Measurements from ENCODE around the gene VAMP4.
"Not testable (repeated sequence)": the region's sequence is repeated elsewhere in the genome, so short reads cannot be mapped to it uniquely, and the experiment has no call there.

VAMP4 gene

GRCh38 chr1:171693541-171693940, 48.3 kb downstream of the VAMP4 start:
- not testable (repeated sequence) for DNase-seq

GRCh38 chr1:171683870-171684269, 58.0 kb downstream of the VAMP4 start:
- DNase-seq, result no peak

- DNase-seq, result no peak
These were observed 61.5 kb downstream of the VAMP4 start for GRCh38 chr1:171680339-171680738.

- DNase-seq, result no peak
These were observed 65.0 kb downstream of the VAMP4 start for GRCh38 chr1:171676823-171677222.

GRCh38 chr1:171674431-171675405, 67.1 kb downstream of the VAMP4 start:
- DNase-seq, result no peak

- DNase-seq, result no peak
These were observed 71.1 kb downstream of the VAMP4 start for GRCh38 chr1:171670739-171671138.

- no peak for DNase-seq
These were observed 73.5 kb downstream of the VAMP4 start for GRCh38 chr1:171668372-171668771.

GRCh38 chr1:171666114-171666769, 75.6 kb downstream of the VAMP4 start:
- no peak for DNase-seq

- no peak for DNase-seq
These were observed 76.9 kb downstream of the VAMP4 start for GRCh38 chr1:171664976-171665375.

- DNase-seq, result no peak
These were observed 77.8 kb downstream of the VAMP4 start for GRCh38 chr1:171663854-171664575.

GRCh38 chr1:171663036-171663853, 78.6 kb downstream of the VAMP4 start:
- DNase-seq, result no peak

GRCh38 chr1:171661076-171661650, 80.7 kb downstream of the VAMP4 start:
- no peak for DNase-seq

- DNase-seq, result not testable (repeated sequence)
These were observed 85.7 kb downstream of the VAMP4 start for GRCh38 chr1:171656206-171656605.

GRCh38 chr1:171655746-171656116, 86.1 kb downstream of the VAMP4 start:
- DNase-seq, result no peak

GRCh38 chr1:171654942-171655745, 86.7 kb downstream of the VAMP4 start:
- peak; percentile 34 to 55 (median 46) for DNase-seq

- no peak for DNase-seq
These were observed 87.5 kb downstream of the VAMP4 start for GRCh38 chr1:171654201-171654941.

GRCh38 chr1:171653796-171654195, 88.1 kb downstream of the VAMP4 start:
- no peak for DNase-seq

GRCh38 chr1:171652234-171652822, 89.5 kb downstream of the VAMP4 start, which contains the start of gene MYOC:
Gene MYOC (minus strand): TSS chr1:171652688. CDS start chr1:171652611, 77 bp downstream.
- no peak for DNase-seq
